Activated T-helper 2 cell treated with anti-CD3 and anti-CD28 coated beads, Interferon-gamma antibody, Interleukin-2, Interleukin-4, amounts not matched to agents 10 μg/mL and 5 μg/mL and 100 μg/mL, durations not matched to agents 14 hours and 24 hours and 36 hours (primary cell): ENCODE data around the gene NALF2. TPM values are rescaled to one million over a fixed set of nuclear protein-coding genes. Genes with fewer than 3 reads are reported as not detected.

Experiments used
- DNase-seq: peaks from one replicate; pipeline ENCODE4 v3.0.0; 2021; ENCODE audit warnings: low spot score
- H3K27ac Mint-ChIP-seq: one replicate; pipeline ENCODE4 v1.8.0; 2021; ENCODE audit warnings: mixed read lengths
- H3K27me3 Mint-ChIP-seq: one replicate; pipeline ENCODE4 v1.8.0; 2021; ENCODE audit warnings: low read depth, mixed read lengths
- H3K36me3 Mint-ChIP-seq: one replicate; pipeline ENCODE4 v1.8.0; 2021; ENCODE audit warnings: low read depth, mixed read lengths
- H3K4me1 Mint-ChIP-seq: one replicate; pipeline ENCODE4 v1.8.0; 2021; ENCODE audit warnings: low read depth, mixed read lengths
- H3K4me3 Mint-ChIP-seq: one replicate; pipeline ENCODE4 v1.8.0; 2021; ENCODE audit warnings: low read depth, mild to moderate bottlenecking, moderate library complexity, mixed read lengths
- H3K9me3 Mint-ChIP-seq: one replicate; pipeline ENCODE4 v1.8.0; 2021; ENCODE audit warnings: mixed read lengths
- intact Hi-C: fragments of 100-400 bp; cut with micrococcal nuclease; formaldehyde crosslinking; loops from one replicate; pipeline ENCODE4 v1.15.1; 2023
- total RNA-seq: library from RNA; stranded (reverse); gene quantifications from 2 replicates; pipeline ENCODE4 v1.2.3, GENCODE V29; 2022

NALF2 gene
- total RNA-seq, 1 donor from 2014 or later: 0.37 TPM

DNA sequence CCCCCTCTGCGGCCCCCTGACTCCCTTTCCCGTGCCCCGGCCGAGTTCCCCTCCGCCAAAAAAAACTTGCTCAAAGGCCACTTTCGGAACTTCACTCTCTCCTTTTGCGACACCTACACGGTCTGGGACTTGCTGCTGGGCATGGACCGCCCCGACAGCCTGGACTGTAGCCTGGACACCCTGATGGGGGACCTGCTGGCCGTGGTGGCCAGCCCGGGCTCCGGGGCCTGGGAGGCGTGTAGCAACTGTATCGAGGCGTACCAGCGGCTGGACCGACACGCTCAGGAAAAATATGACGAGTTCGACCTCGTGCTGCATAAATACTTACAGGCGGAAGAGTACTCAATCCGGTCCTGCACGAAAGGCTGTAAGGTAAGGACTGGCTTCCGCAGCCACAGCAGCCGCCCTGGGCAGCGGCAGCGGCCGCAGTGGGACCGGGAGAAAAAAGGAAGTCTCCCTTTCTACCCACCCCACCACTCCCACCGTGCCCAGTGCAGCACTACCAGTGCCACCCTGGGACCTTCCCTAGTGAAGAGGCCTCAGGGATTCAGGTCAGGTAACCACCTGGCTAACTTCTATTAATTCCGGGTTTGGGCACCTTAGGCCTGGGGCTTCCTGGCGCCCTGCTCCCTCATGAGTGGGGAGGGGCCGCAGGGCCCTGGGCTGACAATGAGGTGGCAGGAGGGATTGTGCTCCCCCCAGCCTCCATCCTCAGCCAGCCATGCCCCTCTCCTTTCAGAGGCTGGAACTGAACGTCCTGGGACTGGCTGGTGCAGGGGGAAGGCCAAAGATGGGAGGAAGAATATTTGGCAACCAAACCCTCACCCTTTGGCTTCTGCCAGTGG is 1.9 kb downstream of the NALF2 start:
- intact Hi-C loops: no loop called here
- DNase-seq: no peak
- Mint-ChIP-seq H3K36me3 (no peaks in the 10 kb centered on the region), H3K9me3 (no peaks in the 10 kb centered on the region), H3K4me3 (no peak overlapping the region), H3K4me1 (no peaks in the 10 kb centered on the region), H3K27ac (no peak overlapping the region), H3K27me3 (peaks cover 17% of the 10 kb centered on the region)

DNA sequence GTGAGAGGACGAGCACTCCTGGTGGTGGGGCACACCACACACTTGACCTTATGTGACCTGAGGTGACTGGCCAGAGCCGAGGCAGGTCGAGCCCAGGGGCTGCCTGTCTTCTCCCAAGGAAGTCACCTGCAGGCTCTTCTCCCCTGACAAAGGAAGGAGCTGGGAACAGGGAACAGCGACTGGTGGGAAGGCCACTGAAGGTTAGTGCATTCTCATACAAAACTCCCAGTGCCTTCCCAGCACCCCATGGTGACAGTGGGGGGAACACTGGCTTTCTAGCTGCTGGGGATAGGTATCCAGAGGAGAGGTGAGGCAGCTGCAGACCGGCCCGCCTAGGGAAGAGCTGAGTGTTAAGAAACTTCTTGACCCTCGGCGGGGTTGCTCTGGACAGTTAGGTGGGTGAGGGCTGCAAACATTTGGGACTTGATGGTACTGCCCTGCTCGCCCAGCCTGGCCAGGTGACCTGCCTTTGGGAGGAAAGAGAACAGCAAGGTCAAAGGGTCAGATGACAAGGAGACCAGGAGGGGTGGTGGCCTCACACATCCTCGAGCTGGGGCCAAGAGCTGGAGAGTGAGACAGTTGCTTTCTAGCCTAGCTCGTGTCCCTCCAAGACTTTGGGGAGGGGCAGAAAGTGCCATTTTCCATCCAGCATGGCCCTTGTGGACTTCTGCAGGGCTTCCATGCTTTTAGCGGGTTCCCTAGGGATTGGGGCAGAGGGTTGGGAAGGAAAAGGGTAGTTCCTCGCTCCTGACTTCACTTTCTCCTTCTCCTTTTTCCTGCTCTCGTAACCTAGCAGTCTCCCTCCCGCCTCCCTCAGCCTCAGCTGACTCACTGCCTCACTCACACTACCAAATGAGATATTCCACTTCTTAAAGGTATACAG is 2.7 kb downstream of the NALF2 start:
- intact Hi-C loops: no loop called here
- H3K4me3 Mint-ChIP-seq: no peak overlapping the region
- peaks cover 17% of the 10 kb centered on the region for H3K27me3 Mint-ChIP-seq
- no peaks in the 10 kb centered on the region for H3K9me3 Mint-ChIP-seq
- DNase-seq: no peak
- no peak overlapping the region for H3K27ac Mint-ChIP-seq
- H3K36me3 Mint-ChIP-seq: no peaks in the 10 kb centered on the region
- no peaks in the 10 kb centered on the region for H3K4me1 Mint-ChIP-seq

DNA sequence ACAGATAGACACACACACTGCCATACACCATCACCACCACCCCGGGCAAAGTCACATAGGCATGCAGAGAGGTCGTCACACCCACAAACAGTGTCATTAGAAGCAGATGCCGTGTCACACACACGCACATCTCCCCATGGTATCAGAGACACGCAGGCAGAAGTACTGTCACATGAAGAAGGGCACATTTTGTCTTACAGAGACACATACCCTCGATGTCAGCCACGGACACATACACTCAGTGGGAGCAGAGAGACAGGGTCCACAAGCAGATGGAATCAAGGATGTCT is 3.3 kb downstream of the NALF2 start:
- intact Hi-C loops: no loop called here
- H3K27me3 Mint-ChIP-seq: peaks cover 17% of the 10 kb centered on the region

DNA sequence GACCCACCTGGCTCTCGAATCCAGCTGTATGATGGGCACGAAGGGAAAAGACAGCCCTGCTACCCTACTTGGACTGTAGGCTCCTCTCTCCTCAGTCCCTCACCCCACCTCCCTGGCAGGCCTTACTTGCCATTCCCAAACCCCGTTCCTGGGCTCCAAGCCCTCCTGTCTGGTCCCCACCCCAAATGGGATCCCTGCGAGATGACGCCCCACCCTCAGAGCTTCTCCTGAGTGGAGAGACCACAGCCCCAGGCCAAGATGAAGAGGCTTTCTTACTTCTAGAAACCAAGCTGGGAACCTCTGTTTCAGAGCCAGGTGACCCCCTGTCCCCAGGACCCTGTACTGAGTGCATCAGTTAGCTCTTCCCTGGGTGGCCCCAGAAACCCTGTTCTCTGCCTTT is 4.5 kb downstream of the NALF2 start:
- H3K4me1 Mint-ChIP-seq: no peaks in the 10 kb centered on the region
- H3K4me3 Mint-ChIP-seq: no peak overlapping the region
- peaks cover 13% of the 10 kb centered on the region for H3K27me3 Mint-ChIP-seq
- H3K36me3 Mint-ChIP-seq: no peaks in the 10 kb centered on the region
- no peak for DNase-seq
- H3K27ac Mint-ChIP-seq: no peak overlapping the region
- intact Hi-C loops: no loop called here
- H3K9me3 Mint-ChIP-seq: no peaks in the 10 kb centered on the region

More for the DNA sequence above, 3.3 kb downstream of the NALF2 start:
- Mint-ChIP-seq H3K9me3 (no peaks in the 10 kb centered on the region), H3K27ac (no peak overlapping the region), H3K4me3 (no peak overlapping the region), H3K36me3 (no peaks in the 10 kb centered on the region), H3K4me1 (no peaks in the 10 kb centered on the region)
- no peak for DNase-seq

DNA sequence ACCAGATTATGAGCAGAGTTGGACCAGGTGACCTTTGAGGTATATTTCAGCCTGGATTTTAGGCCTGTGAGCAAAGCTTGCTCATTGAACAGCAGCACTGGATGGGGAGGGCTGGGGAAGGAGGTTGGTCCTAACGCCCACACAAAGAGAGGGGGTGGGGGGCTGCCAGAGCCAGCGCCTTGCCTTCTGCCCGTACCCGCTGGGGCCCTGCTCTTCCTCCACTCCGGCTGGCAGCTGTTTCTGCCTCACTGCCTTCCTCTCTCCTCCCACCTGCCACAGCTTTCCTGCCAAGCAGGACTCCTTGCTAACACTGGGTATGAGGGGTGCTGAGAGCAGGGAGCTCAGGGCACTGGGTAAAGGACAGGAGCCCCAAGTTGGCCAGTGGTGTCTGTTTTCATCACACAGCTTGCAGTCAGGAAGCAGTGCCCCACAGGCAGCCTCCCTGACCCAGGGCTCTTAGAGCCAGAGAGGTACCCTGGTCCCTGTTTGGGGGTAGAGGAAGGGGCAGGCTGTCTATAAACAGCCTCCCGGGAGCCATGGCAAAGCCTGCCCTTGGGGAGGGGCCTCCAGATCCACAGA is 6.1 kb downstream of the NALF2 start:
- intact Hi-C loops: no loop called here
- no peak for DNase-seq
- H3K9me3 Mint-ChIP-seq: no peaks in the 10 kb centered on the region
- no peak overlapping the region for H3K4me3 Mint-ChIP-seq
- H3K27ac Mint-ChIP-seq: no peak overlapping the region
- H3K4me1 Mint-ChIP-seq: no peaks in the 10 kb centered on the region
- peaks cover 13% of the 10 kb centered on the region for H3K27me3 Mint-ChIP-seq
- no peaks in the 10 kb centered on the region for H3K36me3 Mint-ChIP-seq

DNA sequence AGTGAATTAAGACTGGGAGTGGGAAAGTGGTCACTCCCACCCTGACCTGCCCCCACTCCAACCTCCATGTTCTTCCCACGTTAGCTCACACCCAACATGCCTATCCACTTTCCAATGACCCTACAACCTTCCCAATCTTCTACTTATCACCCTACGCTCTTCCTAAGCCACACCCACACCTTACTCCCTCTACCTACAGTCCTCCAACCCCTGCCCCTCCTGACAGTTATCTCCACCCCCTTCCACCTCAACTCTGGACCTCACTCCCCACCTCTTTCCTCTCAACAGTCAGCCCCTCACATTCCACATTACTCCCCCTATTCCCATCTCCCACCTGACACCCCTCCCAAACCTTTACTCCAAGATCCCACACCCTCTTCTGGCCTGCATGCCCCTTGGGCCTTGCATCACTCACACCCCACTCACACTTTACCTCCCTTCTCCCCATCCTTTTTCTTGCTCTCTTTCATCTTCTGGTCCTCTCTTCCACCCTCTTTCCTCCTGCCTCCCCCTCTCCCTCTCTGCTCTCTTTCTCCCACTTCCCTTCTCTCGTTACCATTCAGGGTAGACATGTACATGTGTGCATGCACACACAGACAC is 6.9 kb downstream of the NALF2 start:
- Mint-ChIP-seq H3K27ac (no peak overlapping the region), H3K27me3 (peaks cover 11% of the 10 kb centered on the region), H3K36me3 (no peaks in the 10 kb centered on the region), H3K4me1 (no peaks in the 10 kb centered on the region), H3K4me3 (no peak overlapping the region), H3K9me3 (no peaks in the 10 kb centered on the region)
- no peak for DNase-seq
- intact Hi-C loops: no loop called here

DNA sequence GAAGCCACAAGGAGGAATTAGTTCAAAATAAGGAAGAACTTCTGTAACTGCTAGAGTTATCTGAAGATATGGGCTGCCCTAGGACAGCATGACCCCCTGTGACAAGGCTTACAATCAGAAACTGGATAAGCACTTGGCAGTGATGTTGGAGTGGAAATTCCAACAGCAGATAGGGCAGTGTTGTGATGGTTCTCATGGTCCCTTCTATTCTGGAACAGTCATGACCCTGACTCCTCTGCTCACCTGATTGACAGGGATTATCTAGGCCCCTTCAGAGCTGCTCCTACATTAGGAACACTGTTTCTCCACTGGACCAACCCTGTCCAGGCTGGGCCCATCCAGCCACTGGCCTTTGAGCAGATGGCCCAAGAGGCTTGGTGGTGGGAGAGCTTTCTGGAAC is 17.9 kb downstream of the NALF2 start:
- Mint-ChIP-seq H3K36me3 (no peaks in the 10 kb centered on the region), H3K27me3 (peaks cover 5% of the 10 kb centered on the region), H3K4me1 (no peaks in the 10 kb centered on the region), H3K9me3 (no peaks in the 10 kb centered on the region), H3K27ac (no peak overlapping the region), H3K4me3 (no peak overlapping the region)
- intact Hi-C loops: no loop called here
- DNase-seq: no peak

DNA sequence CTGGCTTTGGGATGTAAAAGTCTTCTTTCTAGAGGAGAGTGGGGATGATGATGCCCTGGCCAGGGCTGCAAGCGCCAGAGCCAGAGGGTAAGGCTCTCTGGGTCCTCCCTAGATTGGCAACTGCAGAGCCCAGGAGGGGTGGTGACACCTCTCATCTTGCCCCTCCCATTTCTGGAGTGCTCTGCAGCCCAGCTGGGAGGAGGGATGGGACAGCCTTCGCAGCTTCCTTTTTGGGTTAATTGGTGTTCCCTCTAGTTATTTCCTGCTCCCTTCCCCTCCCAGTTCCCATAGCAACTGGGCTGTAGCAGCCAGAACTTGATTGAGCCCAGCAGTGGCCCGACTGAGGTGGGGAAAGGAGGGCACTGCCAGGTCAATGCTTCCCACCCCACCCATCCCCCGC is 19.2 kb downstream of the NALF2 start:
- no peaks in the 10 kb centered on the region for H3K9me3 Mint-ChIP-seq
- no peak for DNase-seq
- H3K36me3 Mint-ChIP-seq: no peaks in the 10 kb centered on the region
- peaks cover 5% of the 10 kb centered on the region for H3K27me3 Mint-ChIP-seq
- no peak overlapping the region for H3K27ac Mint-ChIP-seq
- H3K4me1 Mint-ChIP-seq: no peaks in the 10 kb centered on the region
- intact Hi-C loops: no loop called here
- H3K4me3 Mint-ChIP-seq: no peak overlapping the region

DNA sequence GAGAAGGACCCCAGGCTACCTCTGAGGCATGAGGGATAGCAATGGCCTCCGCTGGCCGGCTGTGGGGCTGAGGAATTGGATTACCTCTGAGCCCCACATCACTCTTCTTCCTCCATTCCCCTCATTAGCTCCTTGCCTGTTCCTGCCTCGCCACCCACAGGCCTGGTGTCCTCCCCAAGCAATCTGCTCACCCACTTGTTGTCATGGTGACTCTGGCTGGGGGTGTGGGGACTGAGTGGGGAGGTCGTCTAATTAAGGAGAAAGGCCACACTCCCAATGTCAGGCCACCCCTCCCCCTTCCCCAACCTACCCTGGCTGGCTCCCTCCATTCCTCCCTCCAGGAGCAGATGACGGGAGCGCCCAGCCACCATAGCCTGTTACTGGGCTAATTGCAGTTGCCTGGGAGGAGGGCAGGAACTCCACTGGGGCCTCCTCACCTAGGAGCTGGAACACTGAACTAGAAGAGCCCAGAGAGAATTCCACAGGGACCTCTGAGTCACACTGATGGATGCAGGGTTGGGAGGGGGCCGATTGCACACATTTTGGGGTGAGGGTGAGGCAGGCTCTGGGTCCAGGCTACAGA is 20.7 kb downstream of the NALF2 start:
- H3K36me3 Mint-ChIP-seq: no peaks in the 10 kb centered on the region
- DNase-seq: no peak
- no peaks in the 10 kb centered on the region for H3K4me1 Mint-ChIP-seq
- H3K27ac Mint-ChIP-seq: no peak overlapping the region
- no peaks in the 10 kb centered on the region for H3K9me3 Mint-ChIP-seq
- no peak overlapping the region for H3K4me3 Mint-ChIP-seq
- H3K27me3 Mint-ChIP-seq: peaks cover 5% of the 10 kb centered on the region
- intact Hi-C loops: no loop called here

DNA sequence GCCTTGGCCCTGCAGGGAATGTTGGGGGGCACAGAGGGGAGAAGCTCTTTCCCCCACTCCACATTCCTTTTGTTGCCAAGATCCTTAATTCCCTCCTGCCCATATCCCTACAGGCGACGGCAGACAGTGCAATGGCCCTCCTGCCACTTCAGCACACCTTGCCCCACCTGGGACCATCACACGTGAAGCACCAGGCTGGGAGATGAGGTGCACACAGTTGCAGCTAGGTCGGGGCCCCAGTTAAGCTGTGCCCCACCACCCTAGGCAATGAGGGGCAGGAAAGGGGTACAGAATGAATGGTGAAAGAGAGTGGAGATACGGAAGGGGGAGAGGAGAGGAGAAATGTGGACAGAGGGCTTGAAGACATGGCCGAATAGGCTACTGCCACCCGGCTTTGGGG is 26.2 kb downstream of the NALF2 start:
- Mint-ChIP-seq H3K27me3 (peaks cover 2% of the 10 kb centered on the region), H3K4me3 (no peak overlapping the region), H3K4me1 (no peaks in the 10 kb centered on the region), H3K36me3 (no peaks in the 10 kb centered on the region), H3K27ac (no peak overlapping the region), H3K9me3 (no peaks in the 10 kb centered on the region)
- no peak for DNase-seq
- intact Hi-C loops: no loop called here

DNA sequence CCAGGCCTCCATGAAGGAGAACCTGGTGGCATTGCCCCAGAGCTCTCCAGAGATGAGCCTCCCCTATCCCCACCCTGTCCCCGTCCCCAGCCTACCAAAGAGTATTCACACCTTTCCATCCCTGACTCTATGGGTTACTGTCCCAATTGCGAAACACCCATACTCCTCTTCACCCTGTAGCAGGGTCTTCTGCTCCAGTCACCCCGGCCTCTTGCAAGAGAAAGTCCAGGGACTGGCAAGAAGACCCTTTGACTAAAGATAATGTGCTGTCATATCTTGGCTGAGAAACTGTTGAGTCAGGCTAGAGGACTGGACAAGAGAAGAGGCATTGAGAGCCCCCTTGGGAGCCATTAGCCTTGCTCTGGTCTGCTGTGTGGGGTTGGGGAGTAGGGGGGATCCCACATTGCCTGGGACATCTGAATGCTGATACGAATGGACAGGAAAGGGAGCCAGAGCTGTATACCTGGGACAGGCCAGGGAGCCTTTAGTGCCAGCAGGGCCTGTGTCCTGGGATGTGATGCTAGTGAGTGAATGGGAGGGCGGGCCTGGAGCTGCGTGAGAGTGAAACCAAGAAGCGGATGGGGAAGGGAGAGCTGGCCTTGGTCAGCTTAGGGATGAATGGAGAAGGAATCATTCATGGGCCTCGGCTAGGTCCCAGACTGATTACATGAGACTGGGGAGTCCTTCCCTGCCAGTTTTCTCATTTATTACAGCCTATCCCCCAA is 27.1 kb downstream of the NALF2 start:
- no peak for DNase-seq
- Mint-ChIP-seq H3K36me3 (no peaks in the 10 kb centered on the region), H3K4me1 (no peaks in the 10 kb centered on the region), H3K9me3 (no peaks in the 10 kb centered on the region), H3K27ac (no peak overlapping the region), H3K4me3 (no peak overlapping the region), H3K27me3 (peaks cover 2% of the 10 kb centered on the region)
- intact Hi-C loops: no loop called here

DNA sequence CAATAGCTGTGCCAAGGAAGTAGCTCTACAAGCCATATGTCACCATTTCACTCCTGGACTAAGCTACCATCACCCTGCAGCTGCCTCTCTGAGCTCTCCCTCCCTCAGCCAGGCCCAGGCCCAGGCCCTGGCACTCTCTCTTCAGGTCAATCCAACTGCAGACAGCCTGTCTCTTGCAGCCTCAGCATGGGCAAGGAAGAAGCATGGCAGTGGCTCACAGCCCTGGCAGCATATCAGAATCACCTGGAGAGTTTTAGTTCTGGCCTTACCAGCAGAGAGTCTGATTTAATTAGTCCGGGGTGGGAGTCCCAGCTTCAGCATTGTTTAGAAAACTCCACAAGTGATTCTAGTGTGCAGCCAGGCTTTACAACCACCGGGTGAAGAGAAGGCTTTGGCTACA is 31.5 kb downstream of the NALF2 start:
- intact Hi-C loops: loop anchor here (5.0 kb wide), 1 partner anchor 562 kb away; no protein-coding TSS in a partner anchor
- H3K4me1 Mint-ChIP-seq: peaks cover 19% of the 10 kb centered on the region
- H3K4me3 Mint-ChIP-seq: no peak overlapping the region
- no peak overlapping the region for H3K27ac Mint-ChIP-seq
- no peaks in the 10 kb centered on the region for H3K27me3 Mint-ChIP-seq
- H3K36me3 Mint-ChIP-seq: no peaks in the 10 kb centered on the region
- DNase-seq: no peak
- H3K9me3 Mint-ChIP-seq: no peaks in the 10 kb centered on the region
